HG03135 (cell line): ENCODE results near the gene OCA2.
"Not testable (repeated sequence)": the region's sequence is repeated elsewhere in the genome, so short reads cannot be mapped to it uniquely, and the experiment has no call there.

Experiments used
- ATAC-seq: cut with Tn5 transposase; IDR thresholded peaks from one replicate; pipeline ENCODE4 v1.9.1; 2021; ENCODE audit warnings: mild to moderate bottlenecking, moderate library complexity; ENCODE audit not compliant: unreplicated experiment

OCA2 gene

DNA sequence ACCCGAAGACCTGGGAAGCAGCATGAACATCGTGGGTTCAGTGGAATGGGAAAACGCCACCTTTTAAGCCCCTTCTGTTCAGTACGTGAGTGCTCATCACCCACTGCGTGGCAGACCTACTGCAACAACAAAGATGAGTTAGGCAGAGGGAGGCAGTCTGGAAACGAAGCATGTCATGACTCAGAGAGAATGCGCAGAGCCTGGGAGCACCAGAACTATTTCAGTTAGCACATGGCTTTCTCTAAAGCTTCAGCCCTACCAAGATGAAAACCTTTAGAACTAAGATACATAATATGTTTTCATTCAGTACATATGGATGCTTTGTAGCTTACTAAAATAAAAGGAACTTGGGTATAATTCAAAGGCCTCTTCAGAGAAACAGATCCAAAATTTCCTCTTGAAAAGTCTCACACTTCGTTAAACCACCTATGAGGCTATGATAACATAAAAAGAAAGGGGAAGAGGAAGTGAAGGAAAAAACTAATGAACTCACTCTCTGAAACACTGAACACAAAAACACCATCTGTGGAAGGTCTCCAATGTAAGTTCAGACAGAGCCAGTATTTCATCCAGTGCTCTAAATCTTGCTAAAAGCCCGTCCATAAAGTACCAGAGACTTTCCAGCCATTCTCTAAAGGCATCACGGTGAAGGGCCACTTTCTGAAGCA is 140.1 kb downstream of the OCA2 start:
- ATAC-seq = no peak

DNA sequence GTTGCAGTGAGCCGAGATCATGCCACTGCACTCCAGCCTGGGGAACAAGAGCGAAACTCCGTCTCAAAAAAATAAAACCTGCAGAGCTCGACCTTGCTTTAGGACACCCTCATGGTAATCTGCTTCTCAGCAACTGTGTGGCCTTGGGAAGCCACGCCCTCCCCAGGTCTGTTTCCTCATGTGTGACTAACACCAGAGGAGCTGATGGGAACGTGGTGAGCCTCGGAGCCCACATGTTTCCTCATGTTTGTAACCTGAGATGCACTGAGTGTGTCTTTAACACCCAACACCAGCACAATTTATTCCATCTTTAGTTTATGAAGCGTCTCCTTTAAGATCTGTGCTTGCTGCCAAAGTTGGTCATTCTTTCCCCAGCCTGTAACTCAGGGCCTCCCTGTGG is 142.8 kb downstream of the OCA2 start:
- no peak for ATAC-seq

DNA sequence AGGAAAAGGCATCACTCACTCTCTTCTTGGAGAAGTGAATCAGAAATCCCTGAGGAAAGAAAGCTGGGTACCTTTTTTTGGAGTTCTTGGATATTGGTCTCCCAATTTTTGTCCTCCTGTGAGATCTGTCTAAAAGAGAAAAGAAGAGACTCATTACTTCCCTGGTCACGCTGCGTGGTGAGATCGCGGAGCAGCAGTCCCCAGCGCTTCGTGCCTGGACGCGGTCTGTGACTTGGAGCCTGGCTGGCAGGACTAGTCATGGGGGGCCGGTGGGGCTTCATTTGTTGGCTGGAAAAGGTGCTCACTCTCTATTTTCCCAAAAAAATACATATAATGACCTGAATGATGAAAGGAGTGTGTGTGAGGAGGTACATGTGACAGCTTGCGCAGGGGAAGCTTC is 144.0 kb downstream of the OCA2 start:
- no peak for ATAC-seq

DNA sequence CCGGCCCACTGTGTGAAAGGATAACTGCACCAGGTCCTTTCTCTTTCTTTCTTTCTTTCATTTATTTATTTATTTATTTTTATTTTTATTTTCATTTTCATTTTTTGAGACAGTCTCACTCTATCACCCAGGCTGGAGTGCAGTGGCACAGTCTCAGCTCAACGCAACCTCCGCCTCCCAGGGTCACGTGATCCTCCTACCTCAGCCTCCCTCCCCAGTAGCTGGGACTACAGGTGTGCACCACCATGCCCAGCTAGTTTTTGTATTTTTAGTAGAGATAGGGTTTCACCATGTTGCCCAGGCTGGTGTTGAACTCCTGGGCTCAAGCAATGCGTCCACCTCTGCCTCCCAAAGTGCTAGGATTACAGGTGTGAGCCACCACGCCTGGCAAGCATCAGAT is 146.5 kb downstream of the OCA2 start:
- ATAC-seq = not testable (repeated sequence)

DNA sequence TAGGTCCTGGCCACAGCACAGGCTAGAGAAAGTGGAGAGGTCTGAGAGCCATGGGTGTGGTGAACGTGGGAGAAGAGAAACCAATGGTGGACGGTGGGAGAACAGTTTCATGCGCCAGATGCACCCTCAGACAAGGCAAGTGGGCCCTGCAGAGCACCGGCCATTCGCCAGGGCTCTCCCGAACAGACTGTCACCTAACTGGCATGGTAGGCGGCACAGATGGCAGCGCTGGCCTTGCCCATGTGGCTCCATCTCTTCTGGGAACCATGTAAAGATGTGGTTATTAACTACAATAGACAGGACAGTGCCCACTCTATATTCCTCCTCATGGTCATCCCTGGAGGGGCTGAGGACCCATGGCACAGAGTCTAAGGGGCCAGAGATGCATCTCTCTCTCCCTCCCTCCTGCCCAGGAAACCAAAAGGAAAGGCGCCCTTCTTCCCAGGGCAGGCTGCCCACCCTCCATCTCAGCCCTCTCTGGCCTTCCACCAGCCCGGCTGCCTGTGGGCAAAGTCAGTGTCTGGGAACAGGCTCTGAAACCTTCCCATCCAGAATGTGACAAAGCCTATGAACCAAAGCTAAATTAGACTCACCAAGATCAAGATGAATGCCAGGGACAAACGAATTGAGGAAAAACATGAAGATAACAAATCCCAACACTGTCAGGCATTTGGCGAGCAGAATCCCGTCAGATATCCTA is 147.8 kb downstream of the OCA2 start:
- no peak for ATAC-seq

DNA sequence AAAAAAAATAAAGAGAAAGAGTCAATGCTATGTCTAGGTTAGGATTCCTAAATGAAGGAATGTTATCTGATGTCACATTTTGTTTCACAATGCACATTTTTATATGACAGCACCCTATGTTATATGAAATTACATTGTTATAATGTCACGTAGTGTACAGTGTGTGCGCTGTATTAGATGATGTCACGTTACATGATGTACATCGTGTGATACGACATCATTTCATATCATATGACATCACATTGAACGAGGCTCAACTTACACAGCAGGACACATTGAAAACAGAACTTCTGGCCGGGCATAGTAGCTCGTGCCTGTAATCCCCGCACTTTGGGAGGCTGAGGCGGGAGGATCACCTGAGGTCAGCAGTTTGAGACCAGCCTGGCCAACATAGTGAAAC is 150.0 kb downstream of the OCA2 start:
- ATAC-seq = no peak

DNA sequence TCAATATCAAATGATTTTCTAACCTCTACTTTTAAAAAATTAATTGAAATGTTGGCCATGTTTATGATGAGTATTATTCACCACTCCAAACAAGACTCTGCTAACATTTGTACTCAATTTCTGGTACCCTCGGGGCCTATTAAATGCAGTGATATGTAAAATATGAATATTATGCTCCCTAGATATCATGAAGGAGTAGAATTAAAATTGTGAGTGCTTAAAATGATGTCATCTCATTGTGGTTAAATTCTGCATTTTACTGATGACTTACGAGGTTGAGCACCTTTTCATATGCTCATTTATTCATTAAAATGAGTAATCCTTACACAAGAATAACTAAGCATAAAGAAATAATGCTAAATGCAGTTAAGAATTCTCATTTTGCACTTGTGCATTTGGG is 159.9 kb downstream of the OCA2 start:
- no peak for ATAC-seq

DNA sequence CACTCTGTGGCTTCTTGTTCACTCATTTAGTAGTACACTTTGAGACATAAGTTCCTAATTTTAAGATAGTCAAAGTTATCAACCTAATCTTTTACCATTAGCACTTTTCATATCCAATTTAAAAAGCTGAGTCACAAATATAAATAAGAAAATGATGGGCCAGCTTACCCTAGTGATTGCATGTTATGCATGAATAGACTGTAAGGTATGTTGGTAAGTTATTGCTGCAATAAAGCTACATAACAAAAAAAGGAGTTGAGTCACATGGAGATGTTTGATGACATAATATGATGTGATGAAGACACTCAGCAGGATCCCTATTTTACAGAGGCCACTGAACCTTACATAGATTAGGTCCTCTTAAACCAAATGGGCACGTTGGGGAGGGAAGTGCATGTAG is 161.3 kb downstream of the OCA2 start:
- no peak for ATAC-seq

DNA sequence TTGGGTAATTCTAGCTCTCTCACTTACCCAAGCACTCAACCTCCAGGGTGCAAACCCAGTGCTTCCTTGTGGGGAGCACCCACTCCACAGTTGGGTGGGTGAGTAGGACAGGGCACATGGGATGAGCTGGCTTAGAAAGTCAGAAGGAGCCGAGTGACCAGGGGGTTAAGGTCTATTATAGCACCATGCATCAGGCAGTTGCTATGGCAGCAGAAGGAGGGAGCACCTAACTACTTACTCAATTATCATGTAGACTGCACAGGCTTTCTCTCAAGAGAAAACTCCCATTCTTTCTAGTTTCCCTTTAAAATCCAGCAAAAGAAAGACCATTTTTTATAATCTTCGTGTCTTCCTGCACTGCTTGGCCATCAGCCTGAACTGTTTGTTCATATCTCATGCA is 163.0 kb downstream of the OCA2 start:
- ATAC-seq = no peak

DNA sequence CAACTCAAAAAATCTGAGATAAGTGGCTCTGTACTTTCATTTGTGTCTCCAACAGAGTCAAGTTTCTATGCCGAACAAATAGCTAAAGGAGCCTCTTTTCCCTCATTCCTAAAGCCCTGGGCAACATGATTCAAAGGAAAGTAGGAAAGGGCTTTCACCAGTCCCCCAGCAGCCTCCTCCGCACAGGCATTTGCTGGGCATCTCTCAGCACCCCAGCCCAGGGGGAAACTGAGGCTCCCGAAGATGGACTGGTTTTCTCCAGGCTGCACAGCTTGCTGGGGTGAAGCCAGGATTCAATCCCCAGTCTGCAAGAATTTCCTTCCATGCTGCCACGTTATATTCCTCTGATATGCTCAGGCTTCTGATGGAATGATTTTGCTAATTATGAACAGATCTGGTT is 163.8 kb downstream of the OCA2 start:
- no peak for ATAC-seq

DNA sequence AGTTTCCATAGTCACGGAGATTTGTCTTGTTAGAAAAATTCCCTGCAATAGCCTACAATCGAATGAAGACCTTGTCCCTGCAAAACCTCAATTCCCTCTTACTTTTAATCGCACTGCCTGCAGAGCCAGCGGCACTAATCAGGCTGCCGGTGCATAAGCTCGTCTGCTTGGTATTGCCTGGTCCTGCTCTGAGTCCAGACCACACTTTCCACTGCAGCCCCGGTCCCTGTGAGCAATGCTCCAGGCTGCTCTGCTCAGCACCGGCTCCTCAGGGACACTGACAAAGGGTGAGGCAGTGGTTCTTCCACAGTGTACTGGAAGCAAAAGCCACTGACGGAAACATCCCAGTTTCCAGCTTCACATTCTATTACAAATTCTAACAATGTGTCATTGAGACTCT is 164.3 kb downstream of the OCA2 start:
- no peak for ATAC-seq

DNA sequence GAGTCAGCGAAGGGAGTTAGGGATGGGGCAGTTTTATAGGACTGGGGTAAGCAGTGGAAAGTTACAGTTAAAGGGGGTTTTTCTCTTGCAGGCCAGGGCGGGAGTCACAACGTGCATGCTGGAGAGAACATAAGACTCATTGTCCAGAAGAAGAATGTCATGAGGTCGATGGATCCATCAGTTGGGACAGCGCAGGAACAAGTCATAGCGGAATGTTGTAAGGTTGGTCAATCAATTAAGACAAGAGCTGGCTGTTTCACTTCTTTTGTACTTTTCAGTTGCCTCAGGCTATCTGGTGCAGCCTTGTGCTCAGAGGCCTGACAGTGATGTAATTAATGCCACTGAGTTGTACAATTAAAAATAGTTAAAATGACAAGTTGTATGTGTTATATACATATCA is 165.6 kb downstream of the OCA2 start:
- ATAC-seq = no peak

DNA sequence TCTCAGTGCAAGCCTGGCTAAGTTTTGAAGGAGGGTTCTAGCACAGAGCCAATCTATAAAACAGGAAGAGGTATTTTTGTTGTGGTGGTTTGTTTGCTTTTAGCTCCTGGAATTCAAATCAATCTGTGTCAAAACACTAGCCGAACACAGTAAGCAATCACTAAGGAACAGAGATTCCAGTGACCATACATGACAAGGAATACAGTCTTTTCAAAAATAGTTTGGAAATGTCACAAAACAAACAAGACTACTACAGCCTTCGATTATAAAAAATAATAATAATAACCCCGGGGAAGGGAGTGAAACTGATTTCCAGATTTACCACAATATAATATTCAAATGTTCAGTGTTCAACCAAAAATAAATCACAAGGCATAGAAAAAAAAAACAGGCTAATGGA is 166.5 kb downstream of the OCA2 start:
- ATAC-seq = no peak

DNA sequence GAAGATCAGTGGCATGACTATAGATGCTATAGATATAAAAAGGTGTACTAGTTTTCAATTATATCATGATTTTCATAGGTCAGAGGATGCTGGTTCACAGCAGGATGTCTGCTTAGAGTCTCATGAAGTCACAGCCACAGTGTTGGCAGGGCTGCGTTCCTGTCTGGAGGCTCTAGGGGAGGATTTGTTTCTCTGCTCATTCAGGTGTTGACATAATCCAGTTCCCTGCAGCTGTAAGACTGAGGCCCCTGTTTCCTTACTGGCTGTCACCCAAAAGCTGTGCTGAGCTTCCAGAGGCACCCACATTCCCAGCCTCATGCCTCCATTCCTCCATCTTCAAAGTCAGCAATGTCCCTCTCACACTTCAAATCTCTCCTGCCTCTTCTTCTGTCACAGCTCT is 170.7 kb downstream of the OCA2 start:
- no peak for ATAC-seq

DNA sequence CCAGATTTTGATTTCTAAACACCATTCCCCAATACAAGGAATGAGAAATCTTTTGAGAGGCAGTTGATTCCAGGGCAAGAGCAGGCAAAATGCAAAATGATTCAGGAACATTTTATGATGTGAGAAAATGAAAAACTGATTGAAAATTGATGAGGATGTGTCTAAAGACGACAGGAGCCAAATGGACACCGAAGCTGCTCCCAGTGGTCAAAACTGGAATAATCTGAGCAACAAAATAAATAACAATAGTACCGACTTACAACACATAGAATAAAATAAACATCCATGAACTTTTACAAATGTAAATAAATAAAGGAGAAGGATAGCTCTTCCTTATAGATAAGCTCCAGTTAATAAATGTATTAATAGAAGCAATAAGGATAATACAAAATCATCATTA is 186.8 kb downstream of the OCA2 start:
- ATAC-seq = no peak

DNA sequence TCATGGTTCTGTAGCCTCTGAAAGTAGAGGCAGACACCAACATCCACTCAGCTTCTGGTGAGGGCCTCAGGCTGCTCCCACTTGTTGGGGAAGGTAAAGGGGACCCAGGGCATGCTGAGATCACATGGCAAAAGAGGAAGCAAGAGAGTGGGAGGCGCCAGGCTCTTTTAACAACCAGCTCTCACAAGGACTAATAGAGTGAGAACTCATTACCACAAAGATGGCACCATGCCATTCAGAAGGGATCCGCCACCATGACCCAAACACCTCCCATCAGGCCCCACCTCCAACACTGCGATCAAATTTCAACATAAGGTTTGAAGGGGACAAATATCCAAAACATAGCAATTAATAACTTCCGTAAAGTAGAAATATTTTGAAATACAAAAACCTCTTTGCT is 192.3 kb downstream of the OCA2 start:
- ATAC-seq = no peak

DNA sequence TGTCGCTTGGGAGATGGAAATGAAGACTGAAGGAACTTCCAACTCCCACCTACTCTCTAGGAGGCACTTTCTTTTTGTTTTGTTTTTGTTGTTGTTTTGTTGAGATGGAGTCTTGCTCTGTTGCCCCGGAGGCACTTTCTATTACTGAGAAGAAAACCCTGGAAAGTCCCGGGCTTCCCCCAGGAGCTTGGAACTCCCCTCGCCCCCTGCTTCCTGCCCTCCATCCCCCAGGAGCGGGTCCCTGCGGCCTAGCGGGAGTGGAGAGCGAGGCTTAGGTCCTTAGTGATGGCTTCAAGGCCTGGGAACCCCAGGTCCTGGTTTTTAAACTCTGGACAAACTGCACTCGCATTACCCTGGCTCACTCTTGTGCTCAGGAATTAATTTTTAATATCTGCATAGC is 195.7 kb downstream of the OCA2 start:
- ATAC-seq = no peak

DNA sequence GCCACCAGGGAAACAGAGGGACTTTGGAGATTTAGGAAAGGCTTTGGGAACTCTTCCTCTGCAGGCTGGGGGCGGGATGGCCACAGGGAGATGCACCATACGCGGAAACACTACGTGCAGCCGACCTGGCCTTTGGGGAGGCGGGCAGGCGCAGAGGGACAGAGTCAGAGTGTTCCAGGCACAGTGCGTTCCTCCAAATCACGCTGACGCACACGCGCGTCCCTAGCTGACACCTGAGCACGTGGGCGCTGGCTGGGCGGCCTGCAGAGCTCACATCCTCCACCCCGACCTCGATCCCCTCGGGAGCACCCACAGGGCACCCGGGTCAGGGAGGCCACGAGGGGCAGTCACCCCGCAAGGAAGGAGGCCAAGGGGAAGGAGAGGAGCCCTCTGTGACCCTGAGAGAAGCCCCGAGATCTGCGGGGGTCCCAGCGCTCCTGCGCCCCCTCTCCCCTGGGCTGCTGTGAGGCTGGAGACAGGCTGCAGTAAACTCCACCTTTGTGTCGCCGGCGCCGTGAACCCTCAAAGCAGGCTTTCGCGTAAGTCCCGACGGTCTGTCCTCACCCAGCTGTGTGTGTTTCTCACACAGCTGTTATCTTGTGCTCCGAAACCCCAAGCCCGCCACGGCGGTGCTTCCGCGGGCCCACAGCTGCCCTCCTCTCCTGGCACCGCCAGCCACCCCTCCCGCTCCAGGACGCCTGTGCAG is 196.3 kb downstream of the OCA2 start:
- ATAC-seq = no peak

DNA sequence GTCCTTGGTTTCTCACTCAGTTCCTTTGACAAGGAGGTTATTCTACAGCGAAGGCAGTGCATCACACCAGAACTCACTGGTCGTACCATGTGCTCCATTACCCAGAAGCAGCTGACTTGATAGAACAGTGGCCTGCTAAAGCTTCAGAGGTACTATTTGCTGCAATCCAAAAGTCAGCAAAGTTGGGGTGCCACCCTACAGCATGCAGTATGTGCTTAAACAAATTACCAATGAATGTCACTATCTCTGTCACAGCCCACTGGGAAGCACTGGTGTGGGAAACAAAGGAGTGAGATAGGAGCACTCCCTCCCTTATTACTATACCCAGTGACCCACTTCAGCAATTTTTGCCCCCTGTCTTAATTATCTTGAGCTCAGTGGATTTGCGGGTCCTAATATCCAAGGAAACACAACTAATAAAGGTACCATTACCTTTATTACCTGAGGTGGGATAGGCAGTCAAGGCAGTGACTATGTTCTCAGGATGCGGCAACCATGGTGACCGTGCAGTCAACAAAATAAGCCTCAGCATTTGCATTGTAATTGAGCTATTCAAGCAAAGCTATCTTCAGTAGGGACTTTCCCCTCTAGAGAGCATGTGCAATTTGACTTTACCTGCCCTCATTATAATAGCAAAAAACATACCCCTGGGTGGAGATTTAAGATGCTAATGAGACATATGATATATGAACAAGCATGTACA is 199.4 kb downstream of the OCA2 start:
- ATAC-seq = no peak

DNA sequence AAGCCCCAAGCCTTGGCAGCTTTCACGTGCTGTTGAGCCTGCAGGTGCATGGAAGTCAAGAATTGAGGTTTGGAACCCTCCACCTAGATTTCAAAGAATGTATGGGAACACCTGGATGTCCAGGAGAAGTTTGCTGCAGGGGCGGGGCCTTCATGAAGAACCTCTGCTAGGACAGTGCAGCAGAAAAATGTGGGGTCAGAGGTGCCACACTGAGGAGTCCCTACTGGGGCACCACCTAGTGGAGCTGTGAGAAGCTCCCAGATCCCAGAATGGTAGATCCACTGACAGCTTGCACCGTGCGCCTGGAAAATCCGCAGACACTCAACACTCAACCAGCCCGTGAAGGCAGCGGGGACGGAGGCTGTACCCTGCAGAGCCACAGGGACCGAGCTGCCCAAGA is 201.6 kb downstream of the OCA2 start:
- ATAC-seq = no peak

DNA sequence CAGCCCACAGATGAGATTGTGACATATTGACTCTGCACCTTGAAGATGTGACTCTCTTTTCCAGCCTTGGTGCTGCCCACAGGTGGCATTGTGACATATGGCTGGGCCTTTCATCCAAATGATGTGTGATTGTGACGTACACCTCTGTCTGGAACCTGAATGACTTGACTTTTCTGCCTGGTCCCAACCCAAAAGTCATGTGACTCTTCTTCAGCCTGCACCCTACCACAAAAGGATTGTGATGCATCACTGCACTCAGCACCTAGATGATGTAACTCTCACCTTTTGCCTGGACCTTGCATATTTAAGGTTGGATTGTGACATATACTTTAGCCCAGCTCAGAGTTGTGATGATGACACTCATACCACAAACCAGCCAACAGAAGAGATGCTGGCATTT is 204.5 kb downstream of the OCA2 start:
- ATAC-seq = no peak

DNA sequence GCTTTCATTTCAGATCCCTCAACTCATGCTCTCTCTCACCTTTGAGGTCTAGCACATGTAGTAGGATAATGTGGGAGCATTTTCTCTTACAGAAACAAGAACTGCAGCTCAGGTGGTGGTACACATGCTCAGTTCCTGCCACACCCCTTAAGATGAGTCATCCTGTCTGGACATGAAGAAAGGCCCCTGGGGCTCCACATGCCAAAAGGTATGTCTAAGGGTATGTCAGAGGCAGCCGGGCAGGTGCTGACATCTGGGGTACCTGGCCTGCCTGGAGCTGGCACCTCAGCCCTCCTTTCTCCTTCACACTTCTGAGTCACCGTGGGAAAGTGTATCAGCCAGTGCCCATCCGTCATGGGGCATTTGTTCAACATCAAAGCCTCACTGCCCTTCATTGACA is 209.9 kb downstream of the OCA2 start:
- ATAC-seq = no peak
